PC-3 (cell line): ENCODE data around the gene SLC9B2. TPM values are rescaled to one million over a fixed set of nuclear protein-coding genes. Genes with fewer than 3 reads are reported as not detected.

Experiments used
- ATAC-seq: fragments of 200-7000 bp; cut with Tn5 transposase; 2 replicates; pipeline ENCODE4 v1.9.1; 2020; ENCODE audit warnings: mild to moderate bottlenecking, moderate library complexity
- BruUV-seq: library from RNA; stranded (reverse); fragments of 400-500 nt; replicated peaks from 2 replicates; lab custom pipeline; 2021; lab: Mats Ljungman, UMichigan
- CTCF ChIA-PET: fragments of 300-600 bp; sonication (Branson Sonifier 250); formaldehyde crosslinking; loops from one replicate; lab custom pipeline; 2022; ENCODE audit warnings: antibody characterized with exemption; lab: Charles Lee
- POLR2A ChIA-PET: fragments of 300-600 bp; sonication (Branson Sonifier 250); formaldehyde crosslinking; loops from one replicate; lab custom pipeline; 2022; ENCODE audit warnings: antibody characterized with exemption; ENCODE audit not compliant: unreplicated experiment; lab: Charles Lee
- DNase-seq: peaks from one replicate; pipeline ENCODE4 v3.0.0-alpha.2; 2015
- H2AFZ ChIP-seq: fragments of 300-600 bp; sonication (generic); 2 replicates; pipeline ENCODE4 v1.6.0; 2016; ENCODE audit warnings: antibody characterized with exemption, low read length
- H3F3A ChIP-seq: fragments of 300-600 bp; sonication (generic); one replicate; pipeline ENCODE4 v1.6.0; 2017; ENCODE audit warnings: antibody characterized with exemption, low read length, control low read depth, mild to moderate bottlenecking; ENCODE audit not compliant: unreplicated experiment
- H3K27ac ChIP-seq: fragments of 300-600 bp; sonication (generic); 2 replicates; pipeline ENCODE4 v1.5.1; 2016; ENCODE audit warnings: mild to moderate bottlenecking, low read length
- H3K27me3 ChIP-seq: fragments of 300-600 bp; sonication (generic); 2 replicates; pipeline ENCODE4 v1.6.1; 2016; ENCODE audit warnings: low read length, mixed read lengths
- H3K36me3 ChIP-seq: fragments of 300-600 bp; sonication (generic); 2 replicates; pipeline ENCODE4 v1.6.1; 2016; ENCODE audit warnings: low read depth, mixed run types, low read length, mixed read lengths
- H3K4me1 ChIP-seq: fragments of 300-600 bp; sonication (generic); 2 replicates; pipeline ENCODE4 v1.5.1; 2016; ENCODE audit warnings: low read length; ENCODE audit not compliant: insufficient read depth
- H3K4me2 ChIP-seq: fragments of 300-600 bp; sonication (generic); 2 replicates; pipeline ENCODE4 v1.6.0; 2016; ENCODE audit warnings: low read length
- H3K4me3 ChIP-seq: fragments of 300-600 bp; sonication (generic); 2 replicates; pipeline ENCODE4 v1.5.1; 2016; ENCODE audit warnings: mild to moderate bottlenecking, low read length, mixed read lengths
- H3K79me2 ChIP-seq: fragments of 300-600 bp; sonication (generic); 2 replicates; pipeline ENCODE4 v1.6.1; 2017; ENCODE audit warnings: low read length, mixed read lengths
- H3K9ac ChIP-seq: fragments of 300-600 bp; sonication (generic); 2 replicates; pipeline ENCODE4 v1.6.0; 2016; ENCODE audit warnings: mild to moderate bottlenecking, low read length
- H3K9me2 ChIP-seq: fragments of 300-600 bp; sonication (generic); replicated peaks from 2 replicates; pipeline ENCODE4 v1.6.1; 2016; ENCODE audit warnings: mixed run types, low read length, mixed read lengths
- H3K9me3 ChIP-seq: fragments of 300-600 bp; sonication (generic); 2 replicates; pipeline ENCODE4 v1.6.1; 2016; ENCODE audit warnings: low read length, mixed read lengths
- H4K20me1 ChIP-seq: fragments of 300-600 bp; sonication (generic); 2 replicates; pipeline ENCODE4 v1.6.1; 2016; ENCODE audit warnings: low read length, mixed read lengths
- EZH2 ChIP-seq: fragments of 300-600 bp; sonication (generic); IDR thresholded peaks from one replicate; pipeline ENCODE4 v1.6.1; 2017; ENCODE audit warnings: antibody characterized with exemption, mild to moderate bottlenecking, low read length; ENCODE audit not compliant: unreplicated experiment
- EZH2phosphoT487 ChIP-seq: fragments of 300-600 bp; sonication (generic); IDR thresholded peaks from 2 replicates; pipeline ENCODE4 v1.6.1; 2018; ENCODE audit warnings: mild to moderate bottlenecking, antibody characterized with exemption, low read length, borderline replicate concordance
- intact Hi-C: fragments of 100-400 bp; cut with micrococcal nuclease; formaldehyde crosslinking; loops from 2 replicates; pipeline ENCODE4 v1.9.0; 2023
- total RNA-seq: library from RNA; depleted of rRNA; stranded (reverse); fragments of >200 nt; gene quantifications from 2 replicates; pipeline ENCODE4 v1.2.3, GENCODE V29; 2014
- TF ChIP-seq, protein P1 (sequence below): fragments of 300-600 bp; sonication (generic); conservative IDR thresholded peaks from 2 replicates; pipeline ENCODE4 v1.5.1; 2017; ENCODE audit warnings: antibody characterized with exemption, low read depth, mild to moderate bottlenecking, low read length

SLC9B2 gene
- total RNA-seq, 1 experiment from 2014 or later: 13.6 TPM

- intact Hi-C loops: loop anchor here (1.0 kb wide), 1 partner anchor 45 kb away; no protein-coding TSS in a partner anchor
Observed at GRCh38 chr4:103046416-103047290, 29.9 kb downstream of the SLC9B2 start.

DNA sequence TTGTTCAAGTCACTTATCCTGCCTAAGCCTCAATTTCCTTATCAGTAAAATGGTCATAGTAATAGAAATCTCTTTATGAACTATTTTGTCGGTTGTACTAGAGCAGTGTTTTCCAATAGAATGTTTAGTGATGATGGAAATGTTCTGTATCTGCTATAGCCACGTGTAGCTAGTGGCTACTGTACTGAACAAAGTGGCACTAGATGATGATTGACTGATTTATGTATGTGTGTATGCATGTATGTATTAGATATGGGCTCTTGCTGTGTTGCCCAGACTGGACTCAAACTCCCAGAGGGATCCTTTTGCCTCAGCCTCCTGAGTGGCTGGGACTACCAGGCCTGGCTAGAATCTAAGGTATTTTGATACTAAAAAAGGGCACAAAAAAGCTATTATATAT is 32.4 kb downstream of the SLC9B2 start:
- DNase-seq: no peak
- Histone ChIP-seq H3K79me2 (no peaks in the 10 kb centered on the region), H3K4me2 (no peak overlapping the region), H3K9me2 (no peaks in the 10 kb centered on the region), H3K9ac (no peak overlapping the region), H3K4me3 (no peak overlapping the region), H3K27ac (no peak overlapping the region), H3F3A (no peaks in the 10 kb centered on the region), H3K4me1 (no peaks in the 10 kb centered on the region), H4K20me1 (no peaks in the 10 kb centered on the region), H2AFZ (no peak overlapping the region), H3K36me3 (no peaks in the 10 kb centered on the region; the same call in 1 of the 2 replicates), H3K27me3 (no peaks in the 10 kb centered on the region), H3K9me3 (no peaks in the 10 kb centered on the region)
- ChIA-PET POLR2A (no interaction called here), CTCF (no interaction called here)
- TF ChIP-seq EZH2 (no peak), EZH2phosphoT487 (no peak)
- TF ChIP-seq, protein P1, sequence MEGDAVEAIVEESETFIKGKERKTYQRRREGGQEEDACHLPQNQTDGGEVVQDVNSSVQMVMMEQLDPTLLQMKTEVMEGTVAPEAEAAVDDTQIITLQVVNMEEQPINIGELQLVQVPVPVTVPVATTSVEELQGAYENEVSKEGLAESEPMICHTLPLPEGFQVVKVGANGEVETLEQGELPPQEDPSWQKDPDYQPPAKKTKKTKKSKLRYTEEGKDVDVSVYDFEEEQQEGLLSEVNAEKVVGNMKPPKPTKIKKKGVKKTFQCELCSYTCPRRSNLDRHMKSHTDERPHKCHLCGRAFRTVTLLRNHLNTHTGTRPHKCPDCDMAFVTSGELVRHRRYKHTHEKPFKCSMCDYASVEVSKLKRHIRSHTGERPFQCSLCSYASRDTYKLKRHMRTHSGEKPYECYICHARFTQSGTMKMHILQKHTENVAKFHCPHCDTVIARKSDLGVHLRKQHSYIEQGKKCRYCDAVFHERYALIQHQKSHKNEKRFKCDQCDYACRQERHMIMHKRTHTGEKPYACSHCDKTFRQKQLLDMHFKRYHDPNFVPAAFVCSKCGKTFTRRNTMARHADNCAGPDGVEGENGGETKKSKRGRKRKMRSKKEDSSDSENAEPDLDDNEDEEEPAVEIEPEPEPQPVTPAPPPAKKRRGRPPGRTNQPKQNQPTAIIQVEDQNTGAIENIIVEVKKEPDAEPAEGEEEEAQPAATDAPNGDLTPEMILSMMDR: no peak
- BruUV-seq: no TSS peak
- intact Hi-C loops: no loop called here
- no peak for ATAC-seq

More at GRCh38 chr4:103046416-103047290, 29.9 kb downstream of the SLC9B2 start:
- H3K4me1 ChIP-seq: no peaks in the 10 kb centered on the region
- no peak overlapping the region for H3K4me3 ChIP-seq
- H3K79me2 ChIP-seq: no peaks in the 10 kb centered on the region
- ChIA-PET CTCF (interaction anchor here (0.7 kb wide), 1 partner anchor 617 kb away, joined by 4 read pairs; no protein-coding TSS in a partner anchor), POLR2A (no interaction called here)
- DNase-seq (peak; percentile 59), ATAC-seq (peak; percentile 87)
- H3K9me3 ChIP-seq: no peaks in the 10 kb centered on the region
- H3K27ac ChIP-seq: no peak overlapping the region
- TF ChIP-seq, protein P1: peak; percentile 75
- TF ChIP-seq EZH2: no peak
- no peaks in the 10 kb centered on the region for H3F3A ChIP-seq
- H3K9ac ChIP-seq: no peak overlapping the region
- BruUV-seq: no TSS peak
- H3K9me2 ChIP-seq: no peaks in the 10 kb centered on the region
- H4K20me1 ChIP-seq: no peaks in the 10 kb centered on the region
- H2AFZ ChIP-seq: no peak overlapping the region
- H3K27me3 ChIP-seq: no peaks in the 10 kb centered on the region
- H3K4me2 ChIP-seq: no peak overlapping the region
- H3K36me3 ChIP-seq: no peaks in the 10 kb centered on the region; the same call in 1 of the 2 replicates

DNA sequence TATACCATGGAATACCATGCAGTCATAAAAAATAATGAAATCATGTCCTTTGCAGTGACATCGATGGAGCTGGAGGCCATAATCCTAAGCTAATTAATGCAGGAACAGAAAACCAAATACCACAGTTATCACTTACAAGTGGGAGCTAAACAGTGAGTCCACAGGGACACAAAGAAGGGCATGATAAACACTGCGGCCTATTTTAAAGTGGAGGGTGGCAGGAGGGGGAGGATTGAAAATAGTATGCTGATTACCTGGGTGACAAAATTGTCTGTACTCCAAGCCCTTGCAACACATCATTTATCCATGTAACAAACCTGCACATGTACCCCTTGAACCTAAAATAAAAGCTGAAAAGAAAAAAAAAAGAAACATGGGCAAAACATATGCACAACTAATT is 40.4 kb downstream of the SLC9B2 start:
- no peak overlapping the region for H3K27ac ChIP-seq
- no peaks in the 10 kb centered on the region for H3K36me3 ChIP-seq
- no peak overlapping the region for H3K4me2 ChIP-seq
- TF ChIP-seq EZH2phosphoT487 (no peak), EZH2 (no peak)
- TF ChIP-seq, protein P1: no peak
- CTCF ChIA-PET: no interaction called here
- H3K9ac ChIP-seq: no peak overlapping the region
- DNase-seq (no peak), ATAC-seq (no peak)
- no peaks in the 10 kb centered on the region for H3K9me3 ChIP-seq
- no peaks in the 10 kb centered on the region for H3K4me1 ChIP-seq
- H3K79me2 ChIP-seq: no peaks in the 10 kb centered on the region
- BruUV-seq: no TSS peak
- no peaks in the 10 kb centered on the region for H3F3A ChIP-seq
- no peaks in the 10 kb centered on the region for H3K9me2 ChIP-seq
- H3K4me3 ChIP-seq: no peak overlapping the region
- H2AFZ ChIP-seq: no peak overlapping the region
- POLR2A ChIA-PET: no interaction called here
- intact Hi-C loops: no loop called here
- H4K20me1 ChIP-seq: no peaks in the 10 kb centered on the region
- no peaks in the 10 kb centered on the region for H3K27me3 ChIP-seq
